K562 (cell line): ENCODE results near the gene BBC3. TPM values are rescaled to one million over a fixed set of nuclear protein-coding genes. Genes with fewer than 3 reads are reported as not detected.

ENCODE experiments used
- HMGXB4 ChIP-seq: sonication (generic); formaldehyde crosslinking; IDR thresholded peaks from 2 replicates; pipeline ENCODE4 v1.8.1; 2023; ENCODE audit warnings: mild to moderate bottlenecking, missing genetic modification reagents
- KAT7 ChIP-seq: sonication (generic); formaldehyde crosslinking; IDR thresholded peaks from 2 replicates; pipeline ENCODE4 v1.8.0; 2022; ENCODE audit warnings: missing genetic modification reagents, mild to moderate bottlenecking, borderline replicate concordance
- MYNN ChIP-seq, 2 experiments: sonication (generic); formaldehyde crosslinking in 1 of 2; IDR thresholded peaks; 2 replicates each; pipeline versions ENCODE4 v1.5.0 to v1.6.1; 2016 to 2020; ENCODE audit warnings: antibody characterized with exemption in 1 of 2, missing genetic modification reagents in 1 of 2
- STAT5B ChIP-seq: fragments of 250-450 bp; sonication (Bioruptor Pico); IDR thresholded peaks from 2 replicates; pipeline ENCODE4 v1.8.0; 2021; ENCODE audit warnings: mild to moderate bottlenecking, inconsistent platforms
- polyA plus RNA-seq, 8 experiments: library from polyadenylated mRNA; depleted of rRNA in 4 of 8; stranded (reverse) in 5 of 8; unstranded in 3 of 8; fragments of >200 nt; fragmentation: Nextera tagmentation in 2 of 8; fragmentation: Illumina TruSeq in 1 of 8; extraction: Ambion mirVana in 2 of 8; extraction: Trizol in 1 of 8; gene quantifications; 2 replicates each; pipeline versions ENCODE4 v1.2.1 to v1.2.3, GENCODE V29; 2011 to 2014; ENCODE audit warnings: inconsistent platforms in 1 of 8, missing spikeins in 1 of 8
- total RNA-seq, 7 experiments: library from RNA; depleted of rRNA in 6 of 7; stranded (reverse); fragments of >200 nt in 6 of 7; fragmentation: Illumina TruSeq in 2 of 7; extraction: Trizol in 2 of 7; gene quantifications; 2 replicates each; pipeline versions ENCODE4 v1.2.1 to v1.2.3, GENCODE V29; 2011 to 2021; ENCODE audit warnings: low replicate concordance in 1 of 7
- TF ChIP-seq, protein P1 (sequence below), 2 experiments: fragments of 450-650 bp in 1 of 2; sonication (generic) in 1 of 2; formaldehyde crosslinking in 1 of 2; IDR thresholded peaks; 2 replicates each; pipeline versions ENCODE4 v1.7.1 to v1.9.0; 2016 to 2022; ENCODE audit warnings: inconsistent platforms in 1 of 2, mild to moderate bottlenecking in 1 of 2, missing genetic modification reagents in 1 of 2
- TF ChIP-seq, protein P2 (sequence below), 2 experiments: fragments of 450-650 bp; formaldehyde crosslinking in 1 of 2; IDR thresholded peaks; 2 replicates each; pipeline versions ENCODE4 v1.4.0 to v1.6.1; 2014 to 2020; ENCODE audit warnings: mild to moderate bottlenecking in 2 of 2, borderline replicate concordance in 1 of 2, low read depth in 1 of 2

BBC3 gene
- total and polyA plus RNA-seq, 9 of the 15 experiments (the other 6 are each of a cell fraction or from before 2014, with no cell fraction given), result 0.15 to 30.7 (median 4.8) TPM

DNA sequence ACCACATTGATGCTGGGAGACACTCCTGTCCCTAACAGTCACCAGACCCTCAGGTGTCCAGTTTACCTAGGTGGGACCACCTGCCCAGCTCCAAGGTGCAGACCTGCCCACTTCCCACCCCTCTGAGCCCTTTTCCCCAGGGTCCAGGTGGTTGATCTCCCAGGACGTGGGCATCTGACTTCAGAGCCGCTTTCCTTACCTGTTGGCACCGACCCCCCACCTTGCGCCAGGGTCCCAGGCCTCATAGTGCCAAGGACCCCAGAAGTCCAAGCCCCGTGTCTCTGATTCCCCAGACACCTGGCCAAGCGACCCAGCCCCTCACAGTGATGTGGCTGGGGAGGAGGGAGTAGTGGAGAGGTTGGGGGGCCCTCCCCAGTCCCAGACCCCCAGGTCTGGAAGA lies 9.6 kb upstream of the BBC3 start (continued):
- TF ChIP-seq, protein P1, sequence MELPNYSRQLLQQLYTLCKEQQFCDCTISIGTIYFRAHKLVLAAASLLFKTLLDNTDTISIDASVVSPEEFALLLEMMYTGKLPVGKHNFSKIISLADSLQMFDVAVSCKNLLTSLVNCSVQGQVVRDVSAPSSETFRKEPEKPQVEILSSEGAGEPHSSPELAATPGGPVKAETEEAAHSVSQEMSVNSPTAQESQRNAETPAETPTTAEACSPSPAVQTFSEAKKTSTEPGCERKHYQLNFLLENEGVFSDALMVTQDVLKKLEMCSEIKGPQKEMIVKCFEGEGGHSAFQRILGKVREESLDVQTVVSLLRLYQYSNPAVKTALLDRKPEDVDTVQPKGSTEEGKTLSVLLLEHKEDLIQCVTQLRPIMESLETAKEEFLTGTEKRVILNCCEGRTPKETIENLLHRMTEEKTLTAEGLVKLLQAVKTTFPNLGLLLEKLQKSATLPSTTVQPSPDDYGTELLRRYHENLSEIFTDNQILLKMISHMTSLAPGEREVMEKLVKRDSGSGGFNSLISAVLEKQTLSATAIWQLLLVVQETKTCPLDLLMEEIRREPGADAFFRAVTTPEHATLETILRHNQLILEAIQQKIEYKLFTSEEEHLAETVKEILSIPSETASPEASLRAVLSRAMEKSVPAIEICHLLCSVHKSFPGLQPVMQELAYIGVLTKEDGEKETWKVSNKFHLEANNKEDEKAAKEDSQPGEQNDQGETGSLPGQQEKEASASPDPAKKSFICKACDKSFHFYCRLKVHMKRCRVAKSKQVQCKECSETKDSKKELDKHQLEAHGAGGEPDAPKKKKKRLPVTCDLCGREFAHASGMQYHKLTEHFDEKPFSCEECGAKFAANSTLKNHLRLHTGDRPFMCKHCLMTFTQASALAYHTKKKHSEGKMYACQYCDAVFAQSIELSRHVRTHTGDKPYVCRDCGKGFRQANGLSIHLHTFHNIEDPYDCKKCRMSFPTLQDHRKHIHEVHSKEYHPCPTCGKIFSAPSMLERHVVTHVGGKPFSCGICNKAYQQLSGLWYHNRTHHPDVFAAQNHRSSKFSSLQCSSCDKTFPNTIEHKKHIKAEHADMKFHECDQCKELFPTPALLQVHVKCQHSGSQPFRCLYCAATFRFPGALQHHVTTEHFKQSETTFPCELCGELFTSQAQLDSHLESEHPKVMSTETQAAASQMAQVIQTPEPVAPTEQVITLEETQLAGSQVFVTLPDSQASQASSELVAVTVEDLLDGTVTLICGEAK (IDR thresholded peaks at IDR 0.05), result no peak
- TF ChIP-seq, protein P1 (CRISPR knock-in tag; IDR thresholded peaks at IDR 0.05), result 0 out of 2 replicates have a peak, but pooled peaks have one; percentile 8
- TF ChIP-seq MYNN (IDR thresholded peaks at IDR 0.05) (no peak), MYNN (CRISPR knock-in tag; IDR thresholded peaks at IDR 0.05) (no peak), HMGXB4 (CRISPR knock-in tag) (no peak), KAT7 (CRISPR knock-in tag) (0 out of 2 replicates have a peak, but pooled peaks have one; percentile 42), STAT5B (CRISPR knock-in tag) (no peak)
- TF ChIP-seq, protein P2, sequence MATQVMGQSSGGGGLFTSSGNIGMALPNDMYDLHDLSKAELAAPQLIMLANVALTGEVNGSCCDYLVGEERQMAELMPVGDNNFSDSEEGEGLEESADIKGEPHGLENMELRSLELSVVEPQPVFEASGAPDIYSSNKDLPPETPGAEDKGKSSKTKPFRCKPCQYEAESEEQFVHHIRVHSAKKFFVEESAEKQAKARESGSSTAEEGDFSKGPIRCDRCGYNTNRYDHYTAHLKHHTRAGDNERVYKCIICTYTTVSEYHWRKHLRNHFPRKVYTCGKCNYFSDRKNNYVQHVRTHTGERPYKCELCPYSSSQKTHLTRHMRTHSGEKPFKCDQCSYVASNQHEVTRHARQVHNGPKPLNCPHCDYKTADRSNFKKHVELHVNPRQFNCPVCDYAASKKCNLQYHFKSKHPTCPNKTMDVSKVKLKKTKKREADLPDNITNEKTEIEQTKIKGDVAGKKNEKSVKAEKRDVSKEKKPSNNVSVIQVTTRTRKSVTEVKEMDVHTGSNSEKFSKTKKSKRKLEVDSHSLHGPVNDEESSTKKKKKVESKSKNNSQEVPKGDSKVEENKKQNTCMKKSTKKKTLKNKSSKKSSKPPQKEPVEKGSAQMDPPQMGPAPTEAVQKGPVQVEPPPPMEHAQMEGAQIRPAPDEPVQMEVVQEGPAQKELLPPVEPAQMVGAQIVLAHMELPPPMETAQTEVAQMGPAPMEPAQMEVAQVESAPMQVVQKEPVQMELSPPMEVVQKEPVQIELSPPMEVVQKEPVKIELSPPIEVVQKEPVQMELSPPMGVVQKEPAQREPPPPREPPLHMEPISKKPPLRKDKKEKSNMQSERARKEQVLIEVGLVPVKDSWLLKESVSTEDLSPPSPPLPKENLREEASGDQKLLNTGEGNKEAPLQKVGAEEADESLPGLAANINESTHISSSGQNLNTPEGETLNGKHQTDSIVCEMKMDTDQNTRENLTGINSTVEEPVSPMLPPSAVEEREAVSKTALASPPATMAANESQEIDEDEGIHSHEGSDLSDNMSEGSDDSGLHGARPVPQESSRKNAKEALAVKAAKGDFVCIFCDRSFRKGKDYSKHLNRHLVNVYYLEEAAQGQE (IDR thresholded peaks at IDR 0.05; ENCODE audit: borderline replicate concordance), result no peak
- TF ChIP-seq, protein P2 (CRISPR knock-in tag; IDR thresholded peaks at IDR 0.05; ENCODE audit: low read depth), result no peak
